ENCODE data around the gene DOCK1. TPM values are rescaled to one million over a fixed set of nuclear protein-coding genes. Genes with fewer than 3 reads are reported as not detected.
"Not testable (repeated sequence)": the region's sequence is repeated elsewhere in the genome, so short reads cannot be mapped to it uniquely, and the experiment has no call there.

DOCK1 gene
- total RNA-seq, 1 donor from 2014 or later, result 52.7 TPM

DNA sequence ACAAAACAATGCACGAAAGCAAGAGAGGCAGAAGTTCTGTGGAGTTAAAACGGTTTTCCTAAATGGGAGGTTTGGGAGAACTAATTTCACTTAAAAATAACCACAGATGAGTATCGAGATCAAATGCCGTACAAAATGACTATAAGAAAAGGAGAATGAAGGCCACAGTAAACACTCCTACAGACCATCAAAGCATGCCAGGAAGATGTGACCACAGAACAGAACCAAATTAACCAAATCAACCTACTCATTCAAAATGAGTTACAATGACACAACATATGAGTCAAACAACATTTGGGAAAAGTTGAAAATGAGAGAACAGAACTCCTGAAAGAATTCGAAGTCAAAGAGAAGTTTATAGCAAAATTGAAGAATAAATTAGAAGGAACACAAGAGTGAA lies 24.3 kb upstream of the DOCK1 start:
- H3K27ac ChIP-seq (ENCODE audit: low read depth, low read length), result no peak overlapping the region
- no peaks in the 10 kb centered on the region for H3K9me3 ChIP-seq (ENCODE audit: control insufficient read depth in 3 of 3, low read length in 3 of 3)
- no peaks in the 10 kb centered on the region for H3K36me3 ChIP-seq (ENCODE audit: control insufficient read depth in 3 of 3, insufficient read depth in 3 of 3, low read length in 3 of 3)
- H3K4me3 ChIP-seq (ENCODE audit: low read length in 3 of 3), result no peak overlapping the region
- H3K9ac ChIP-seq (ENCODE audit: low read depth in 1 of 3, low read length in 3 of 3), result no peak overlapping the region
- peaks cover 0 to 14% (median 0%) of the 10 kb centered on the region in 3 donors for H3K27me3 ChIP-seq (ENCODE audit: control insufficient read depth in 3 of 3, insufficient read depth in 3 of 3, low read length in 3 of 3)
- H3K4me1 ChIP-seq (ENCODE audit: control insufficient read depth in 3 of 3, insufficient read depth in 3 of 3, low read length in 3 of 3), result no peaks in the 10 kb centered on the region

DNA sequence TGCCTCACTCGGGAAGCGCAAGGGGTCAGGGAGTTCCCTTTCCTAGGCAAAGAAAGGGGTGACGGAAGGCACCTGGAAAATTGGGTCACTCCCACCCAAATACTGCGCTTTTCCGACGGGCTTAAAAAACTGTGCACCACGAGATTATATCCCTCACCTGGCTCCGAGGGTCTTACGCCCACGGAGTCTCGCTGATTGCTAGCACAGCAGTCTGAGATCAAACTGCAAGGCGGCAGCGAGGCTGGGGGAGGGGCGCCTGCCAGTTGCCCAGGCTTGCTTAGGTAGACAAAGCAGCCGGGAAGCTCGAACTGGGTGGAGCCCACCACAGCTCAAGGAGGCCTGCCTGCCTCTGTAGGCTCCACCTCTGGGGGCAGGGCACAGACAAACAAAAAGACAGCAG lies 23.2 kb upstream of the DOCK1 start:
- not testable (repeated sequence) for H3K9ac ChIP-seq (ENCODE audit: low read depth in 1 of 3, low read length in 3 of 3); H3K27ac ChIP-seq (ENCODE audit: low read depth, low read length); H3K4me3 ChIP-seq (ENCODE audit: low read length in 3 of 3); H3K9me3 ChIP-seq (ENCODE audit: control insufficient read depth in 3 of 3, low read length in 3 of 3); H3K27me3 ChIP-seq (ENCODE audit: control insufficient read depth in 3 of 3, insufficient read depth in 3 of 3, low read length in 3 of 3); H3K4me1 ChIP-seq (ENCODE audit: control insufficient read depth in 3 of 3, insufficient read depth in 3 of 3, low read length in 3 of 3); H3K36me3 ChIP-seq (ENCODE audit: control insufficient read depth in 3 of 3, insufficient read depth in 3 of 3, low read length in 3 of 3)

DNA sequence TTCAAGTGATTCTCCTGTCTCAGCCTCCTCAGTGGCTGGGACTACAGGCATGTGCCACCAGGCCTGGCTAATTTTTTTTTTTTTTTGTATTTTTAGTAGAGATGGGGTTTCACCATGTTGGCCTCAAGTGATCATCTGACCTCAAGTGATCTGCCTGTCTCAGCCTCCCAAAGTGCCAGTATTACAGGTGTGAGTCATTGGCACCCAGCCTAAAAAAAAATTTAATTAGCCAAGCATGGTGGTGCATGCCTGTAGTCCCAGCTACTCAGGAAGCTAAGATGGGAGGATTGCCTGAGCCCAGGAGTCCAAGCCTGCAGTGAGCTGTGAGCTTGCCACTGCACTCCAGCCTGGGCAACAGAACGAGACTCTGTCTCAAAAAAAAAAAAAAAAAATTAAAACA lies 16.8 kb upstream of the DOCK1 start:
- not testable (repeated sequence) for H3K9ac ChIP-seq (ENCODE audit: low read depth in 1 of 3, low read length in 3 of 3); H3K27me3 ChIP-seq (ENCODE audit: control insufficient read depth in 3 of 3, insufficient read depth in 3 of 3, low read length in 3 of 3); H3K4me3 ChIP-seq (ENCODE audit: low read length in 3 of 3); H3K4me1 ChIP-seq (ENCODE audit: control insufficient read depth in 3 of 3, insufficient read depth in 3 of 3, low read length in 3 of 3); H3K27ac ChIP-seq (ENCODE audit: low read depth, low read length); H3K36me3 ChIP-seq (ENCODE audit: control insufficient read depth in 3 of 3, insufficient read depth in 3 of 3, low read length in 3 of 3); H3K9me3 ChIP-seq (ENCODE audit: control insufficient read depth in 3 of 3, low read length in 3 of 3)

DNA sequence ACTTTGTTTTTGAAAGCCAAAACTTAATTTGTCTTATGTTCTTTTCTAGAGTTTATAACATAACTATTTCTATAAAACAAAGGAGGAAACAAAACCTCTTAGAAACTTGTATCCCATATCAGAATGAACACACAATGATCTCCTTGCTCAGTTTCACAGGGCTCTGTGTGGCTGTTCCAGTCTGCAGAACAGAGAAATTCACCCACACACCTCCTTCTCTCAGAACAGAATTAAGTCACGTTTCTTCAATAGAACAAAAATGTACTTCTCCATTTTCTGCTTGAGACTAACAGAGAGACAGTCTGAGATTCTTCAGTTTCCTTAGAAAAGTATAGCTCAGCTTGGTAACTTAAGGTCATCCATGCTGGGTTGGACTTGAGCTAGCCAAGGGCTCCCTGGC lies 15.8 kb upstream of the DOCK1 start:
- H3K36me3 ChIP-seq (ENCODE audit: control insufficient read depth in 3 of 3, insufficient read depth in 3 of 3, low read length in 3 of 3), result no peaks in the 10 kb centered on the region
- H3K4me3 ChIP-seq (ENCODE audit: low read length in 3 of 3), result no peak overlapping the region
- no peak overlapping the region for H3K27ac ChIP-seq (ENCODE audit: low read depth, low read length)
- H3K27me3 ChIP-seq (ENCODE audit: control insufficient read depth in 3 of 3, insufficient read depth in 3 of 3, low read length in 3 of 3), result no peaks in the 10 kb centered on the region
- H3K9ac ChIP-seq (ENCODE audit: low read depth in 1 of 3, low read length in 3 of 3), result no peak overlapping the region
- no peaks in the 10 kb centered on the region for H3K9me3 ChIP-seq (ENCODE audit: control insufficient read depth in 3 of 3, low read length in 3 of 3)
- no peaks in the 10 kb centered on the region for H3K4me1 ChIP-seq (ENCODE audit: control insufficient read depth in 3 of 3, insufficient read depth in 3 of 3, low read length in 3 of 3)

DNA sequence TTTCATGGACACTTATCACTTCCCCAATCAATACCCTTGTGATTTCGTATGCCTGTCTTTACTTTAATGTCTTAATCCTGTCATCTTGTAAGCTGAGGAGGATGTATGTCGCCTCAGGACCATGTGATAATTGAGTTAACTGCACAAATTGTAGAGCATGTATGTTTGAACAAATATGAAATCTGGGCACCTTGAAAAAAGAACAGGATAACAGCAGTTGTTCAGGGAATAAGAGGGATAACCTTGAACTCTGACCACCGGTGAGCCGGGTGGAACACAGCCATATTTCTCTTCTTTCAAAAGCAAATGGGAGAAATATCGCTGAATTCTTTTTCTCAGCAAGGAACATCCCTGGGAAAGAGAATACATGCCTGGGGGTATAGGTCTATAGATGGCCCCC lies 14.4 kb upstream of the DOCK1 start:
- not testable (repeated sequence) for H3K4me1 ChIP-seq (ENCODE audit: control insufficient read depth in 3 of 3, insufficient read depth in 3 of 3, low read length in 3 of 3); H3K4me3 ChIP-seq (ENCODE audit: low read length in 3 of 3); H3K9me3 ChIP-seq (ENCODE audit: control insufficient read depth in 3 of 3, low read length in 3 of 3); H3K9ac ChIP-seq (ENCODE audit: low read depth in 1 of 3, low read length in 3 of 3); H3K36me3 ChIP-seq (ENCODE audit: control insufficient read depth in 3 of 3, insufficient read depth in 3 of 3, low read length in 3 of 3); H3K27me3 ChIP-seq (ENCODE audit: control insufficient read depth in 3 of 3, insufficient read depth in 3 of 3, low read length in 3 of 3); H3K27ac ChIP-seq (ENCODE audit: low read depth, low read length)

DNA sequence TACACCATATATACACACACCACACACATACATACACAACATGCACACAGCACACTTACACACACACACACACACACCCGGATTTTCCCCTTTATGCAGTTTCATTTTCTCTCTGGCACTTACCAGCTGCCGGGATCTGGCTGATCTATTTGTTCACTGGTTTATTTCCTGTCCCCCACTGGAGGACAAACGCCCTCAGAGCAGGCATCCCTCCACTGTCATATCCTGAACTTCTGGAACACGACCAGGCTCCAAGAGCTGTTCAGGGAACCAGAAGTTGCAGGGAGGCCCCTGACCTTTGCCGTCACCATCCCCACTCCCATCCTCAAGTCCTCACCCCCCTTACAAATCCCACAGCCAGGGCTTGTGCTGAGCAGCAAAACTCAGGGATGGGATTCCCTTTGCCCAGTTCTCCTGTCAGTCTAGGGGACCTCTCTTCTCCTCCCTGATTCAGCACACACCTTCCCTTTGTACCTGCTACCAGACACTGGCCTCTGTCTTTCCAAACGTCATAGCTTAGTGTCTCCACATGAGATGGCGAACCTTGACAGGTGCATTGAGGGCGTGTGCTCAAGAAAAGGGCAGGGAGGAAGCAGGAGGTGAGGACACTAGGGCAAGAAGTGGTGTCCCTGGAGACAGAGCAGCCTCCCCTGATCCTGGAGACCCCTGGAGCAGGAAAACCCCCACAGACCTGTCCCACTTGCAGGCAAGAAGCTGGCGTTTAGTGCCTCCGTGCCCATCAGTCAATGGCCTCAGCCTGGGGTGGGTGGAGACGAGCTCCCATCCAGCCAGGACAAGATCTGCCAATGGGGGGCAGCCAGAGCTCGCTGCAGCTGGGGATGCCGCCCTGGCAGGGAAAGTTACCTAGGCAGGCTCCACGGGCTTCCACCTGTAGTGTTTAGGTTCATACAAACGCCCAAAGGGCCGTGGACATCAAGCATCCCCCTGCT lies 12.7 kb upstream of the DOCK1 start:
- Histone ChIP-seq H3K9me3 (ENCODE audit: control insufficient read depth in 3 of 3, low read length in 3 of 3) (no peaks in the 10 kb centered on the region), H3K36me3 (ENCODE audit: control insufficient read depth in 3 of 3, insufficient read depth in 3 of 3, low read length in 3 of 3) (no peaks in the 10 kb centered on the region), H3K9ac (ENCODE audit: low read depth in 1 of 3, low read length in 3 of 3) (no peak overlapping the region), H3K4me3 (ENCODE audit: low read length in 3 of 3) (no peak overlapping the region), H3K4me1 (ENCODE audit: control insufficient read depth in 3 of 3, insufficient read depth in 3 of 3, low read length in 3 of 3) (no peaks in the 10 kb centered on the region), H3K27me3 (ENCODE audit: control insufficient read depth in 3 of 3, insufficient read depth in 3 of 3, low read length in 3 of 3) (peaks cover 6 to 9% (median 9%) of the 10 kb centered on the region in 3 donors), H3K27ac (ENCODE audit: low read depth, low read length) (no peak overlapping the region)

DNA sequence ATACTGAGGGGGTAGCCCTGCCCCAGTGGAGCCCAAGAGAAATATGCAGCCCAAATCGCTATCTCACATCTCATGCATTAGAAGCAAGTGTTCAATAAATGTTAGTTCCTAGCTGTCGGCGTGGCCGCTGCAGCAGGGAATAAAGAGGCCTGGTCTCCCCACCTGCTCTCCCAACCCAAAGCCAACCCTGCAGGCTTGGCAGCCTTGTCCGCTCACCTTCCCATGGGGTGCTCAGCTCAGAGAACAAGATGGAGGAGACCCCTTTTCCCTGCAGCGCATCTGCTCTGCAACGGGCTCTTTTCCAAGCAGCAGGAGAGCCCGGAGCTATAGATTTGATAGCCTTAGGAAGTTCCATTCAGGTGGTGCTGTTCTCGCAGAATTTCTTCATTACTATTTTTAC lies 12.0 kb upstream of the DOCK1 start:
- Histone ChIP-seq H3K27ac (ENCODE audit: low read depth, low read length) (no peak overlapping the region), H3K9ac (ENCODE audit: low read depth in 1 of 3, low read length in 3 of 3) (no peak overlapping the region)

DNA sequence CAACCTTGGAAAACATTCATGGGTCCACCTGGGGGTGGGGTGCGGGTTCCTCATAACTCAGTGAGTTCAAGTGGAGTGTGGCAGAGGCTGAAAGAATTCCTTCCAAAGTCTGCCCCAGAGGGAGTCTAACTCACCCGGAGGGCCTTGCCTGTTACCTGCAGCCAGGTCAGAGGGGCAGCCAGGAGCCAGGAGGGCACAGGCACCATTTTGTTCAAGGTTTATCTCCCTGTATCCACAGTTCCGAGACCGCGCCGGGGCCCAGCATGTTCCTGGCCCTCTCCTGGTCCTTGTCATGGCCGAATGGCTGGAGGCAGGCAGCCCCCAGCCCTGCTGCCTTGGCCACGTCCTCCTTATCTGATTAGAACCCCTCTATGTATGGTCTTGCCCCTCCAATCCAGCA lies 11.4 kb upstream of the DOCK1 start:
- peaks cover 0 to 8% (median 2%) of the 10 kb centered on the region in 3 donors for H3K9me3 ChIP-seq (ENCODE audit: control insufficient read depth in 3 of 3, low read length in 3 of 3)
- H3K4me3 ChIP-seq (ENCODE audit: low read length in 3 of 3), result no peak overlapping the region
- H3K4me1 ChIP-seq (ENCODE audit: control insufficient read depth in 3 of 3, insufficient read depth in 3 of 3, low read length in 3 of 3), result no peaks in the 10 kb centered on the region
- H3K9ac ChIP-seq (ENCODE audit: low read depth in 1 of 3, low read length in 3 of 3), result no peak overlapping the region
- H3K27me3 ChIP-seq (ENCODE audit: control insufficient read depth in 3 of 3, insufficient read depth in 3 of 3, low read length in 3 of 3), result peaks cover 6 to 9% (median 9%) of the 10 kb centered on the region in 3 donors
- H3K27ac ChIP-seq (ENCODE audit: low read depth, low read length), result no peak overlapping the region
- H3K36me3 ChIP-seq (ENCODE audit: control insufficient read depth in 3 of 3, insufficient read depth in 3 of 3, low read length in 3 of 3), result no peaks in the 10 kb centered on the region

More for the DNA sequence above, 12.0 kb upstream of the DOCK1 start:
- H3K4me1 ChIP-seq (ENCODE audit: control insufficient read depth in 3 of 3, insufficient read depth in 3 of 3, low read length in 3 of 3), result no peaks in the 10 kb centered on the region
- H3K36me3 ChIP-seq (ENCODE audit: control insufficient read depth in 3 of 3, insufficient read depth in 3 of 3, low read length in 3 of 3), result no peaks in the 10 kb centered on the region
- peaks cover 6 to 9% (median 9%) of the 10 kb centered on the region in 3 donors for H3K27me3 ChIP-seq (ENCODE audit: control insufficient read depth in 3 of 3, insufficient read depth in 3 of 3, low read length in 3 of 3)
- H3K9me3 ChIP-seq (ENCODE audit: control insufficient read depth in 3 of 3, low read length in 3 of 3), result peaks cover 0 to 3% (median 0%) of the 10 kb centered on the region in 3 donors
- H3K4me3 ChIP-seq (ENCODE audit: low read length in 3 of 3), result no peak overlapping the region

DNA sequence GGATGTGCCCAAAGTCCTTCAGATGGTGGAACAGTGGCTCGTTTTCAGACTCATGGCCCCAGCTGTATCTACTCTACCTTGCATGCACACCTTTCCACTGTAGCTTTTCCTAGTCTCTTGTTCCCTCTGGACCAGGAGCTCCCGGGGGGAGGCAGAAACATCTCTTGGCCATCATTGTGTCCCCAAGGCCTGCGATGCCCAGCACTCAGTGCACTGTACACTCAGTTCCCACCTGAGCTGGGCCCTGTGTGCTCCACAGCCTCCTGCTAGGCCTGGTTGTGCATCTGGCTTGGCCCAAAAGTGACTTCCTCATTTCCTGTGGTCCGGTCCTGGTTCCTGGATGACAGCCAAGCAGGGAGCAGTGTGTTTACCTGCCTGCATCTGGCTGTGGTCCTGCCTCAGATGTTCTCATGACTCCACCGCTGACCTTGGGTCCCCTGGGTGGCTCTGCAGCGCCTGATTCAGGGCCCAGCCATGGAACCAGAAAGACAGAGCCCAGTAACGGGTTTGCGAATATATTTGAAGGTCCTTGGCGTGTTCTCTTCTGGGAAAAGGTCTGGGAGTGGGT lies 9.9 kb upstream of the DOCK1 start:
- Histone ChIP-seq H3K9me3 (ENCODE audit: control insufficient read depth in 3 of 3, low read length in 3 of 3) (peaks cover 3 to 10% (median 5%) of the 10 kb centered on the region in 3 donors), H3K4me3 (ENCODE audit: low read length in 3 of 3) (no peak overlapping the region), H3K27me3 (ENCODE audit: control insufficient read depth in 3 of 3, insufficient read depth in 3 of 3, low read length in 3 of 3) (peaks cover 6 to 9% (median 9%) of the 10 kb centered on the region in 3 donors), H3K27ac (ENCODE audit: low read depth, low read length) (no peak overlapping the region), H3K4me1 (ENCODE audit: control insufficient read depth in 3 of 3, insufficient read depth in 3 of 3, low read length in 3 of 3) (no peaks in the 10 kb centered on the region), H3K9ac (ENCODE audit: low read depth in 1 of 3, low read length in 3 of 3) (no peak overlapping the region), H3K36me3 (ENCODE audit: control insufficient read depth in 3 of 3, insufficient read depth in 3 of 3, low read length in 3 of 3) (no peaks in the 10 kb centered on the region)

DNA sequence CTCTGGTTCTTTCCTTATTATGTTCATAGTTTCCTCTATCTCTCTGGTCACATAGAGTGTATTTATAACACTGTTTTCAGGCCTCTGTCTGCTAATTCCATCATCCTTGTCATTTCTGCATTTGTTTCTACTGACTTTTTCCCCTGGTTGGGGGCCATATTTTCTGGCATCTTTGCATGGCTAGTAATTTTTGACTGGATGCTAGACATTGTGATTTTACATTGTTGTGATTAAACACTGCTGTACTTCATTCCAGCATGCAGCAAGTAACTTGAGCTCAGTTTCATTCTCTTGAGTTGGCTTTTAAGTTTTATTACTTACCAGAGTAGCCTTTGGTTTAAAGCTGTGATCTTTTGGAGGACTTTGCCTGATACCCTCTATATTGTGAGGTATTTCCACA lies 6.8 kb upstream of the DOCK1 start:
- Histone ChIP-seq H3K27ac (ENCODE audit: low read depth, low read length) (no peak overlapping the region), H3K4me3 (ENCODE audit: low read length in 3 of 3) (no peak overlapping the region), H3K4me1 (ENCODE audit: control insufficient read depth in 3 of 3, insufficient read depth in 3 of 3, low read length in 3 of 3) (no peaks in the 10 kb centered on the region), H3K9ac (ENCODE audit: low read depth in 1 of 3, low read length in 3 of 3) (no peak overlapping the region), H3K36me3 (ENCODE audit: control insufficient read depth in 3 of 3, insufficient read depth in 3 of 3, low read length in 3 of 3) (peaks cover 0 to 2% (median 0%) of the 10 kb centered on the region in 3 donors), H3K9me3 (ENCODE audit: control insufficient read depth in 3 of 3, low read length in 3 of 3) (peaks cover 3 to 10% (median 5%) of the 10 kb centered on the region in 3 donors), H3K27me3 (ENCODE audit: control insufficient read depth in 3 of 3, insufficient read depth in 3 of 3, low read length in 3 of 3) (peaks cover 8 to 9% (median 9%) of the 10 kb centered on the region in 3 donors)
